HepG2 (cell line): Measurements from ENCODE around the gene F7. TPM values are rescaled to one million over a fixed set of nuclear protein-coding genes. Genes with fewer than 3 reads are reported as not detected.

Experiments
- CBFB ChIP-seq: sonication (generic); formaldehyde crosslinking; IDR thresholded peaks from 2 replicates; pipeline ENCODE4 v1.4.0; 2020; ENCODE audit warnings: missing genetic modification reagents
- CERS6 ChIP-seq: sonication (generic); formaldehyde crosslinking; IDR thresholded peaks from 2 replicates; pipeline ENCODE4 v1.5.0; 2020; ENCODE audit warnings: missing genetic modification reagents
- HDAC2 ChIP-seq: sonication (generic); formaldehyde crosslinking; IDR thresholded peaks from 2 replicates; pipeline ENCODE4 v1.4.0; 2020; ENCODE audit warnings: missing genetic modification reagents
- HMG20A ChIP-seq: IDR thresholded peaks from 2 replicates; pipeline ENCODE4 v1.6.1; 2016; ENCODE audit warnings: borderline replicate concordance
- HMG20B ChIP-seq: conservative IDR thresholded peaks from 2 replicates; pipeline ENCODE4 v1.6.1; 2016; ENCODE audit warnings: missing genetic modification reagents, missing compliant biosample characterization
- LCORL ChIP-seq, 2 experiments: fragments of 450-650 bp in 1 of 2; sonication (generic) in 1 of 2; formaldehyde crosslinking in 1 of 2; IDR thresholded peaks; 2 replicates each; pipeline versions ENCODE4 v1.5.0 to v1.6.1; 2017 to 2020; ENCODE audit warnings: antibody characterized with exemption in 1 of 2, missing genetic modification reagents in 1 of 2
- MAFG ChIP-seq: sonication (generic); formaldehyde crosslinking; IDR thresholded peaks from 2 replicates; pipeline ENCODE4 v1.5.1; 2020; ENCODE audit warnings: mild to moderate bottlenecking, missing genetic modification reagents
- MEF2D ChIP-seq: sonication (generic); formaldehyde crosslinking; IDR thresholded peaks from 2 replicates; pipeline ENCODE4 v1.5.1; 2020; ENCODE audit warnings: mild to moderate bottlenecking, missing genetic modification reagents
- NFKB2 ChIP-seq: sonication (generic); formaldehyde crosslinking; IDR thresholded peaks from 2 replicates; pipeline ENCODE4 v1.4.0; 2020; ENCODE audit warnings: missing genetic modification reagents, borderline replicate concordance
- NR2F2 ChIP-seq: IDR thresholded peaks from 2 replicates; pipeline ENCODE4 v1.6.1; 2012; ENCODE audit warnings: low read depth, inconsistent platforms, borderline replicate concordance
- TSC22D2 ChIP-seq: sonication (generic); formaldehyde crosslinking; IDR thresholded peaks from 2 replicates; pipeline ENCODE4 v1.5.1; 2020; ENCODE audit warnings: missing genetic modification reagents, mild to moderate bottlenecking, borderline replicate concordance
- XRCC5 ChIP-seq: fragments of 200-400 bp; formaldehyde crosslinking; optimal IDR thresholded peaks from 2 replicates; pipeline ENCODE3; 2017; ENCODE audit warnings: mild to moderate bottlenecking, low read length
- ZBTB10 ChIP-seq: sonication (generic); formaldehyde crosslinking; IDR thresholded peaks from 2 replicates; pipeline ENCODE4 v1.4.0; 2020; ENCODE audit warnings: missing genetic modification reagents, borderline replicate concordance
- ZNF225 ChIP-seq: sonication (generic); formaldehyde crosslinking; IDR thresholded peaks from 2 replicates; pipeline ENCODE4 v1.4.0; 2020; ENCODE audit warnings: mild to moderate bottlenecking, missing genetic modification reagents
- ZNF234 ChIP-seq: sonication (generic); formaldehyde crosslinking; conservative IDR thresholded peaks from 2 replicates; pipeline ENCODE4 v1.5.1; 2020; ENCODE audit warnings: mild to moderate bottlenecking, missing genetic modification reagents
- ZNF441 ChIP-seq: sonication (generic); formaldehyde crosslinking; IDR thresholded peaks from 2 replicates; pipeline ENCODE4 v1.7.0; 2021; ENCODE audit warnings: missing genetic modification reagents, borderline replicate concordance
- ZNF788 ChIP-seq: sonication (generic); formaldehyde crosslinking; IDR thresholded peaks from 2 replicates; pipeline ENCODE4 v1.5.0; 2020; ENCODE audit warnings: mild to moderate bottlenecking, missing genetic modification reagents, borderline replicate concordance
- polyA plus RNA-seq, 8 experiments: library from polyadenylated mRNA; depleted of rRNA in 3 of 8; stranded (reverse) in 7 of 8; unstranded in 1 of 8; fragments of >200 nt; fragmentation: Illumina TruSeq in 4 of 8; extraction: Trizol in 4 of 8; gene quantifications; 2 replicates each; pipeline versions ENCODE4 v1.2.1 to v1.2.3, GENCODE V29; 2011 to 2016; ENCODE audit warnings: low read depth in 4 of 8, missing spikeins in 1 of 8, mixed read lengths in 1 of 8; ENCODE audit not compliant: insufficient read depth in 1 of 8
- total RNA-seq, 5 experiments: library from RNA; depleted of rRNA; stranded (reverse); fragments of >200 nt; fragmentation: Illumina TruSeq; extraction: Trizol; gene quantifications; 2 replicates each; pipeline ENCODE4 v1.2.3, GENCODE V29; 2016; ENCODE audit warnings: low read depth in 1 of 5
- TF ChIP-seq, protein P1 (sequence below): sonication (generic); formaldehyde crosslinking; IDR thresholded peaks from 2 replicates; pipeline ENCODE4 v1.4.0; 2020; ENCODE audit warnings: low read depth, mild to moderate bottlenecking, missing genetic modification reagents
- TF ChIP-seq, protein P2 (sequence below): sonication (generic); formaldehyde crosslinking; IDR thresholded peaks from 2 replicates; pipeline ENCODE4 v1.5.1; 2020; ENCODE audit warnings: mild to moderate bottlenecking, missing genetic modification reagents, borderline replicate concordance

The F7 gene
- total and polyA plus RNA-seq, 2 of the 13 experiments (the other 11 are each of a cell fraction or from before 2014, with no cell fraction given) = 12.6 to 26.5 TPM

- peak; percentile 76; the same call in 1 of the 2 replicates for TF ChIP-seq ZNF788
- TF ChIP-seq ZNF225 = no peak
- TF ChIP-seq HDAC2 (CRISPR knock-in tag) = peak; percentile 81
- no peak for TF ChIP-seq ZNF441 (CRISPR knock-in tag)
- peak; percentile 80; the same call in 1 of the 2 replicates for TF ChIP-seq ZBTB10
- TF ChIP-seq ZNF234 (CRISPR knock-in tag) = no peak
- TF ChIP-seq, protein P1, sequence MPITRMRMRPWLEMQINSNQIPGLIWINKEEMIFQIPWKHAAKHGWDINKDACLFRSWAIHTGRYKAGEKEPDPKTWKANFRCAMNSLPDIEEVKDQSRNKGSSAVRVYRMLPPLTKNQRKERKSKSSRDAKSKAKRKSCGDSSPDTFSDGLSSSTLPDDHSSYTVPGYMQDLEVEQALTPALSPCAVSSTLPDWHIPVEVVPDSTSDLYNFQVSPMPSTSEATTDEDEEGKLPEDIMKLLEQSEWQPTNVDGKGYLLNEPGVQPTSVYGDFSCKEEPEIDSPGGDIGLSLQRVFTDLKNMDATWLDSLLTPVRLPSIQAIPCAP = no peak
- no peak for TF ChIP-seq XRCC5
- TF ChIP-seq MEF2D (CRISPR knock-in tag) = no peak; the same call in 1 of the 2 replicates
- TF ChIP-seq LCORL (IDR thresholded peaks at IDR 0.05) = peak; percentile 69
- peak; percentile 94 for TF ChIP-seq LCORL (CRISPR knock-in tag; IDR thresholded peaks at IDR 0.05)
- TF ChIP-seq NFKB2 (CRISPR knock-in tag) = peak; percentile 50; the same call in 1 of the 2 replicates
- TF ChIP-seq NR2F2 = no peak
- TF ChIP-seq HMG20B (CRISPR knock-in tag) = no peak
- no peak for TF ChIP-seq CERS6 (CRISPR knock-in tag)
- no peak; the same call in 1 of the 2 replicates for TF ChIP-seq TSC22D2
- TF ChIP-seq, protein P2, sequence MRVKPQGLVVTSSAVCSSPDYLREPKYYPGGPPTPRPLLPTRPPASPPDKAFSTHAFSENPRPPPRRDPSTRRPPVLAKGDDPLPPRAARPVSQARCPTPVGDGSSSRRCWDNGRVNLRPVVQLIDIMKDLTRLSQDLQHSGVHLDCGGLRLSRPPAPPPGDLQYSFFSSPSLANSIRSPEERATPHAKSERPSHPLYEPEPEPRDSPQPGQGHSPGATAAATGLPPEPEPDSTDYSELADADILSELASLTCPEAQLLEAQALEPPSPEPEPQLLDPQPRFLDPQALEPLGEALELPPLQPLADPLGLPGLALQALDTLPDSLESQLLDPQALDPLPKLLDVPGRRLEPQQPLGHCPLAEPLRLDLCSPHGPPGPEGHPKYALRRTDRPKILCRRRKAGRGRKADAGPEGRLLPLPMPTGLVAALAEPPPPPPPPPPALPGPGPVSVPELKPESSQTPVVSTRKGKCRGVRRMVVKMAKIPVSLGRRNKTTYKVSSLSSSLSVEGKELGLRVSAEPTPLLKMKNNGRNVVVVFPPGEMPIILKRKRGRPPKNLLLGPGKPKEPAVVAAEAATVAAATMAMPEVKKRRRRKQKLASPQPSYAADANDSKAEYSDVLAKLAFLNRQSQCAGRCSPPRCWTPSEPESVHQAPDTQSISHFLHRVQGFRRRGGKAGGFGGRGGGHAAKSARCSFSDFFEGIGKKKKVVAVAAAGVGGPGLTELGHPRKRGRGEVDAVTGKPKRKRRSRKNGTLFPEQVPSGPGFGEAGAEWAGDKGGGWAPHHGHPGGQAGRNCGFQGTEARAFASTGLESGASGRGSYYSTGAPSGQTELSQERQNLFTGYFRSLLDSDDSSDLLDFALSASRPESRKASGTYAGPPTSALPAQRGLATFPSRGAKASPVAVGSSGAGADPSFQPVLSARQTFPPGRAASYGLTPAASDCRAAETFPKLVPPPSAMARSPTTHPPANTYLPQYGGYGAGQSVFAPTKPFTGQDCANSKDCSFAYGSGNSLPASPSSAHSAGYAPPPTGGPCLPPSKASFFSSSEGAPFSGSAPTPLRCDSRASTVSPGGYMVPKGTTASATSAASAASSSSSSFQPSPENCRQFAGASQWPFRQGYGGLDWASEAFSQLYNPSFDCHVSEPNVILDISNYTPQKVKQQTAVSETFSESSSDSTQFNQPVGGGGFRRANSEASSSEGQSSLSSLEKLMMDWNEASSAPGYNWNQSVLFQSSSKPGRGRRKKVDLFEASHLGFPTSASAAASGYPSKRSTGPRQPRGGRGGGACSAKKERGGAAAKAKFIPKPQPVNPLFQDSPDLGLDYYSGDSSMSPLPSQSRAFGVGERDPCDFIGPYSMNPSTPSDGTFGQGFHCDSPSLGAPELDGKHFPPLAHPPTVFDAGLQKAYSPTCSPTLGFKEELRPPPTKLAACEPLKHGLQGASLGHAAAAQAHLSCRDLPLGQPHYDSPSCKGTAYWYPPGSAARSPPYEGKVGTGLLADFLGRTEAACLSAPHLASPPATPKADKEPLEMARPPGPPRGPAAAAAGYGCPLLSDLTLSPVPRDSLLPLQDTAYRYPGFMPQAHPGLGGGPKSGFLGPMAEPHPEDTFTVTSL (CRISPR knock-in tag) = no peak
- TF ChIP-seq CBFB = no peak
- TF ChIP-seq MAFG (CRISPR knock-in tag) = no peak
- TF ChIP-seq HMG20A = peak; percentile 64; the same call in 1 of the 2 replicates
Measured at GRCh38 chr13:113149711-113150549, 44.3 kb downstream of the F7 start (continued).
